Sigmoid colon (tissue), 4 donors: Measurements from ENCODE around the gene SMG9.

Source experiments
- POLR2A ChIP-seq, 2 donors: fragments of 450-650 bp; IDR thresholded peaks; one replicate each; pipeline ENCODE4 v1.6.1; 2016; ENCODE audit warnings: antibody characterized with exemption in 2 of 2, mild to moderate bottlenecking in 2 of 2, moderate library complexity in 2 of 2
- POLR2AphosphoS5 ChIP-seq, 4 donors: sonication (generic); formaldehyde crosslinking; IDR thresholded peaks; one replicate each; pipeline ENCODE4 v1.6.1; 2017; ENCODE audit warnings: antibody characterized with exemption in 4 of 4
- TF ChIP-seq, protein P1 (sequence below), 4 experiments: fragments of 450-650 bp in 3 of 4; fragments of 200-600 bp in 1 of 4; IDR thresholded peaks; one replicate each; pipeline ENCODE4 v1.5.1; 2016 to 2019; ENCODE audit warnings: antibody characterized with exemption in 4 of 4, mild to moderate bottlenecking in 3 of 4, moderate library complexity in 2 of 4

DNA sequence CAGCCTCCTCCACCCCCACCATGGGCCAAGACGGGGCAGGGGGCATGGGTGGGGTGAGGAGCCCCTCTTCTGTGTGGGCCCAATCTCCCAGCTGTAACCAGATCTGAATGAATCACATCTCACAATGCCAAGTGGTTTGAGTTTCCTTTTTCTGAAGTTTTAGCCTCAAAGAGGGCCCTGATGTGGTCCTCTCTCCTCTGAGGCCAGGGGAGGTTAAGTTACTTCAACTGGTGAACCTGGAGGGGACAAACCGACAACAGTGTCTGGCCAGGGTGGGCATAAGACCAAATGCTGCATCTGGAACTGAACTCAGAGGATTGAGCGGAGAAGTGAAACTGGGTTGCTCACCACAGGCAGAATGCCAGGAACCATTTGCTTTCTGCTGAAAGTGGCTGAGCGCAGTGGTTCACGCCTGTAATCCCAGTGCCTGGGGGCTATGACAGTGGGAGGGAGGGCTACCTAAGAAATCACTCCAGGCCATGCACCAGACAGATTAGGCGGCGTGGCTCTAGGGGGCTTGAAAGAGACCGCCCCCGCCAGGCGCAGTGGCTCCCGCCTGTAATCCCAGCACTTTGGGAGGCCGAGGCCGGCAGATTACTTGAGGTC lies 54.3 kb downstream of the SMG9 start:
- TF ChIP-seq, protein P1, sequence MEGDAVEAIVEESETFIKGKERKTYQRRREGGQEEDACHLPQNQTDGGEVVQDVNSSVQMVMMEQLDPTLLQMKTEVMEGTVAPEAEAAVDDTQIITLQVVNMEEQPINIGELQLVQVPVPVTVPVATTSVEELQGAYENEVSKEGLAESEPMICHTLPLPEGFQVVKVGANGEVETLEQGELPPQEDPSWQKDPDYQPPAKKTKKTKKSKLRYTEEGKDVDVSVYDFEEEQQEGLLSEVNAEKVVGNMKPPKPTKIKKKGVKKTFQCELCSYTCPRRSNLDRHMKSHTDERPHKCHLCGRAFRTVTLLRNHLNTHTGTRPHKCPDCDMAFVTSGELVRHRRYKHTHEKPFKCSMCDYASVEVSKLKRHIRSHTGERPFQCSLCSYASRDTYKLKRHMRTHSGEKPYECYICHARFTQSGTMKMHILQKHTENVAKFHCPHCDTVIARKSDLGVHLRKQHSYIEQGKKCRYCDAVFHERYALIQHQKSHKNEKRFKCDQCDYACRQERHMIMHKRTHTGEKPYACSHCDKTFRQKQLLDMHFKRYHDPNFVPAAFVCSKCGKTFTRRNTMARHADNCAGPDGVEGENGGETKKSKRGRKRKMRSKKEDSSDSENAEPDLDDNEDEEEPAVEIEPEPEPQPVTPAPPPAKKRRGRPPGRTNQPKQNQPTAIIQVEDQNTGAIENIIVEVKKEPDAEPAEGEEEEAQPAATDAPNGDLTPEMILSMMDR (IDR thresholded peaks at IDR 0.05): no peak
- no peak for TF ChIP-seq POLR2AphosphoS5 (IDR thresholded peaks at IDR 0.05)
- no peak for TF ChIP-seq POLR2A (IDR thresholded peaks at IDR 0.05)
